GM21737 (cell line): ENCODE data around the gene BDKRB2.

Source experiments
- ATAC-seq: cut with Tn5 transposase; IDR thresholded peaks from one replicate; pipeline ENCODE4 v1.9.1; 2021; ENCODE audit warnings: mild to moderate bottlenecking, moderate library complexity; ENCODE audit not compliant: unreplicated experiment

The BDKRB2 gene

DNA sequence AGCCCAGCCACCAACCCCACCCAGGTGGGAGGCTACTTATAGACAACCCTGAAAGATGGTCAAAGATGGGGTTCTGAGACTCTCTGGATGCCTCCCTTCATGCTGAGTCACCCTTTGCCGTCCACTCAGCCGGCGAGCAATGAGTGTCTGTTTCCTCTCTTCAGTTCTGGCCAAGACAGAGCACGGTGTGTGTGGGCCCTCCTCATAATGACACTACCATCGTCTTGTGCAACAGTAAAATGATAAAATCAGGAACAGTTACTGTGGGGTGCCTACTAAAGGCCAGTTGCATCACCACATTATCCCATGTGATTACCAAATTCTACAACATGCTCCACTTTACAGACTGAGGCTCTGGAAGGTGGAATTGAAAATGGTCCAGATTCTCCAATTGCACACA, 44.4 kb downstream of the BDKRB2 start:
- ATAC-seq, result no peak

GRCh38 chr14:96250485-96250884, 45.8 kb downstream of the BDKRB2 start:
- ATAC-seq, result no peak

GRCh38 chr14:96251656-96252155, 47.1 kb downstream of the BDKRB2 start:
- no peak for ATAC-seq

DNA sequence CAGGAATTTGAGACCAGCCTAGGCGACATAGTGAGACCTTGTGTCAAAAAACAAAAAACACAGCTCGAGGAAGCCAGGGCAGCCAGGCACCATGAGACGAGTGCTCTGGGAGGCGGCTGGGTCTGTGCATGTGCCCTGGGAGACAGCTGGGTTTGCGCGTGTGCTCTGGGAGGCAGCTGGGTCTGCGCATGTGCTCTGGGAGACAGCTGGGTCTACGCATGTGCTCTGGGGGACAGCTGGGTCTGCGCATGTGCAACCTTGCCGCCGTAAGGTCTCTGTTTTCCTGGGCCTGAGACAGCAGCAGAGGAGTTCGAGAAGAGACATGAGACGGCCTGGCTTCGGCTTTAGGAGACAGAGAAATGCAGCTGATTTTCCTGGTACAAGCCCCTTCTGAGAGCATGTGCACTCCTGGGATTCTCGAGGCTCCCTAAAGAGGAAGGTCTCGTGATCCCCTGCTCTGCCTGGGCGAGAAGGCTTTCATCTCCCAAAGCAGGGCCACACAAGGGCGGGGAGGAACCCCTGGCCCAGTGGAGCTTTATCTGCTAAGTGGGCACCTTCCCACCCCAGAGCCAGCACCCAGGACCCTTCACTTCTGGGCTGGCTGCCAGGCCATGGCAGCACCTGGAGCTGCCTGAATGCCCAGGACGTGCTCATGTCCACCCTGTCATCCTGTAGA, 47.8 kb downstream of the BDKRB2 start:
- no peak for ATAC-seq

GRCh38 chr14:96252999-96253539, 48.4 kb downstream of the BDKRB2 start:
- no peak for ATAC-seq

DNA sequence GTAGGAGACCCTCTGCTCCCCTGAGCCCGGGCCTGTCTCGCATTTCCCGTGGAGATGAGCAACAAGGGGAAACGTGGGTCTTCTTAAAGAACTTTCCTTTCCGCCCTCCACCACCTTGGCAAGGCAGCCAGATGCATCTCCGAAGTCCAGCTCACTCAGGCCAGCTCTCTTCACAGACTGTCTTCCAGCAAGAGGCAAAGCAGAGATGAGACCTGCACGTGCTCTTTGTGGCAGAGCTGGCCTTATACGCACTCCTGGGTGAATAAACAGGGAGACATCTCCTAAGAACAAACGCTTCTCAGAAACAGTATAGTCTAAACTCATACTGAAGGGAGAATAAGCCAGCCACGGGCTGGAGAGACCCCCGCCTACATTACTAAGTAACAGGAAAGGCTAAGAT, 50.0 kb downstream of the BDKRB2 start:
- ATAC-seq, result no peak

DNA sequence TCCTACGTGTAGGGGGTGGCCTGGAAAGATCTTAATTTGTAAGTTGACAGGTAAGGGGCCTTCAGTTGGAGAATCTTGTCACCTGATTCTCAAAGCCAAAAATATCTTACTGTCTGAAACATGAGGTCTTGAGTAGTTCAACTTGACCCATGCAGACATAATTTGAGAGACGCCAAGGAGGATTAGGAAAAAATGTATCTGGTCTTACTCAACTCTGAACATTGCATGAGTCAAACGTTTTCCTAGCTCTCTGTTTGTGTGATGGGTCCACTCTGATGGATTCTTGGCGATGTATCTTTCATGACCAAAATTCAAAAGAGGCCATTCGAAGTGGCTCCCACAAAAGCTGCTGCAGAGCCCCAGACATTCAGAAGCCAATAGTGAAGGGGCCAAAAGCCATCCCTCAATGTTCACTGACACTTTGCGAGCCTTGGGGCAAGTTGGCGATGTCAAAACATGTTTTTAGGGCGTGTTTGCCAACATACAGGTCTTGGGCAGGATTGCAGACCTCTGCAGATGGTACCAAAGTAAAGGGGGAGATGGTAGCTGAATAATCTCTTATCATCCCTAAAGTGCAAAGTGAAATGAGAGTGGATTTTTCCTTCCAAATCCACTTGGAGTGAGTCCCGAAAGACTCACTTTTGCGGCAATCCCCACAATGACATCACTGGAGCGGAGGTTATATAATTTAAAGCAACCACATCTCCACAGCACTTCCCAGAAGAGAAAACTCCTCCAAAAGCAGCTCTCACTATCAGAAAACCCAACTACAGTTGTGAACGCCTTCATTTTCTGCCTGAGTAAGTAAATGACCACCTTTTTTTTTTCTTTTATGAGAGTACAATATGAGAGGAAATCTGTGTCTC, 51.1 kb downstream of the BDKRB2 start, which contains the start of gene BDKRB1:
Gene BDKRB1, plus strand, starts transcription at position 710 of the 866 bp plus-strand sequence. CDS start 7,473 bp downstream, outside the sequence.
- ATAC-seq, result no peak

- no peak for ATAC-seq
Observed at GRCh38 chr14:96256407-96256806, 51.8 kb downstream of the BDKRB2 start.

DNA sequence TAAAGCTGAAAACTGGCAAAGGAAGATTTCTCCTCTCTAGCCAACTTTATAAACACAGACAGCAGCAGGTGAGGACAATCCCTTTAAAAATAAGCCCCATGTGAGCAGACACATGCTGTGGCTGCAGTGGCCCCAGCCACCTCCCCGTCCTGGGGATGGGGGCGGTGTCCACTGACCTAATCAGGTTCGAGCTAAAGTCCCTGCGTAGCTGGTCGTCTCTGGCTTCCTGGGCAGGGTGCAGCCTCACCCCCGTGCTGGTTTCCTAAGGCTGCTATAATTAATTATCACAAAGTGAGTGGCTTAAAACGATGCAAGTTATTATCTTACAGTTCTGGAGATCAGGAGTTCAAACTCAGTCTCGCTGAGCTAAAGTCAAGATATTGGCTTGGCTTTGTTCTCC, 52.4 kb downstream of the BDKRB2 start:
- no peak for ATAC-seq

DNA sequence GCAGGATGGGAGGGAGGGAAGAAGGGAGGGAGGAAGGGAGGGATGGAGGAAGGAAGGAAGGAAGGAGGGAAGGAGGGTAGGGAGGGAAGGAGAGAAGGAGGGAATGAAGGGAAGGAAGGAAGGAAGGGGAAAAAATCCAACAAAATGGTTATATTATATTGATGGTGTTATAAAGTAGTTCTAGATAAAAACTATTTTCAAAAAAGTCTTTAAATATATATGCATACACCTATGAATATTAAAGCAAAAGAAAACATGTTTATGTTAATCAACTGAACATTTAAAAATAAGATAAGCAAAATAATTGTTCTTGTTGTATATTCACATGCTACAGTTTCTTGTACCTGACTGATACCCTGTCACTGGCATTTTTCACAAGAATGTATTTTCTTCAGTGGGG, 53.3 kb downstream of the BDKRB2 start:
- no peak for ATAC-seq

DNA sequence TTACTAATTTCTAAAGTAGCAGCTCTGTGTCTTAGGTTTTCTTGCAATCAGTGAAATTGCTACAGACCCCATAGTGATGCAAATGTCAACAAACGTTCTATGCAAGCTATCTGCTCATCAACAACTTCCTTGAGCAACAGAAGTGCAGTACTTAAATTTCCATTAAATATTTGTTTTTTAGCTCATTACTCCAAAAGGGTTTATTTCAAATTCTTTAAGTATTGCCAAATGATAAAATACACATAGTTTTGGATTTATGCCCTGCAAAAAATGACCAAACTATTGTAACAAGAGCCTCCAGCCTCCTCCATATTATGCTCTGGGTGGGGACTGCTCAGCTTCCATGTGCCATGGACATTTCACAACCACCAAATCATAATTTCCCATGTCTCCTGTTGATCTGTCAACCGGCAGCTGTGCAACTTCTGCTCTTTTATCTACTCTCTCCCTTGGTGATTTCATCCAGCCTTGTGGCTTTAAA, 55.7 kb downstream of the BDKRB2 start:
- ATAC-seq, result no peak

DNA sequence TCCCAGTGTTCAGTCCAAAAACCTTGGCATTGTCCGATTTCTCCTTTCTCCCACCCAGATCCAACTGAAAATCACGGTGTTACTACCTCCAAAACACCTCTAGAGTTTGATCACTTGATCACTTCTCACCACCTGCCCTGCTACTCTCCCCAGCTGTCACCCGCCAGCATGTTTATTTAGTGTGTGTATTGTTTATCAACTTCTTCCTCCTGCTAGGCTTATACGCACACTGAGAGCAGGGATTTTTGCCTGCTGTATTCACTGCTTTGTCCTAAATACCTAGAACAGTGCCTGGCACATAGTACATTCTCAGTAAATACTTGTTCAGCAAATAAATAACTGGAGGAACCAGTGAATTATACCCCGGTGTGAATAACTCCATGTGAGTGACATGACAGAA, 56.4 kb downstream of the BDKRB2 start:
- ATAC-seq, result no peak

DNA sequence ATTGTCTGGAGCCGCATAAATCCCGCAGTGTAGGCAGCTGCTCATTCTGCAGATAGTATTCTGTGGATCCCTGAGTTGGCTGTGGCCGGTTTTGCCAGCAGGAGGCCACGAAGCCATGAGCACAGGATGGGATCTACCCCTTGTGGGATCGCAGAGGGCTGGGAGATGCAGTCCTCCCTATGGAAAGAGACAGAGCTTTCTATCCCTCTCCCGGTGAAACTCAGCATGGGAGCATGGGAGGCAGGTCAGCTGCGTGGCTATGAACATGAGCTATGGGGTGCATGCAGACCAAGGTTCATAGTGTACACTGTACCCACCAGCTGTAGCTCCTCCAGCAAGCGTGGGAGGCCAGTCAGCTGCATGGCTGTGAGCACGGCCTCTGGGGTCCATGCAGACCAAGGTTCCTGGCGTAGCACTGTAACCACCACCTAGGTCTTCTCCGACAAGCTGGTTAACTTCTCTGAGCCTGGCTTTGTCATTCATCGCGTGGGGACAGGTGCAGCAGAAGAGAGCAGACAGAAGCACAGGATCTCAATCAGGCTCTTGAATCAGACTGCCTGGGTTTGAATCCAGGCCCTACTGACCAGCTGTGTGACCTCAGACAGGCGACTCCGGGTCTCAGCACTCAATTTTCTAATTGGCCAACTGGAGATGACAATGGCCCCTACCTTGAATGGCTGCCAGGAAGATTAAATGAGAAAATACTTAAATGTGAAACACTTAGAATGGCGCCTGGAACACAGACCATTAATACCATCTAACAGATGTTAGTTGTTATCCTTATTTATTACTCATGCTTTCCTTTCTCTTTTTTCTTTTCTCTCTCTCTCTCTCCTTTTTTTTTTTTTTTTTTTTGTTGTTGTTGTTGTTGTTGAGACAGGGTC, 57.4 kb downstream of the BDKRB2 start:
- no peak for ATAC-seq

GRCh38 chr14:96263347-96264199, 58.9 kb downstream of the BDKRB2 start:
- no peak for ATAC-seq

DNA sequence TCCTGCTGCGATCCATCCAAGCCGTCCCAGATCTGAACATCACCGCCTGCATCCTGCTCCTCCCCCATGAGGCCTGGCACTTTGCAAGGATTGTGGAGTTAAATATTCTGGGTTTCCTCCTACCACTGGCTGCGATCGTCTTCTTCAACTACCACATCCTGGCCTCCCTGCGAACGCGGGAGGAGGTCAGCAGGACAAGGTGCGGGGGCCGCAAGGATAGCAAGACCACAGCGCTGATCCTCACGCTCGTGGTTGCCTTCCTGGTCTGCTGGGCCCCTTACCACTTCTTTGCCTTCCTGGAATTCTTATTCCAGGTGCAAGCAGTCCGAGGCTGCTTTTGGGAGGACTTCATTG, 59.5 kb downstream of the BDKRB2 start:
- no peak for ATAC-seq

DNA sequence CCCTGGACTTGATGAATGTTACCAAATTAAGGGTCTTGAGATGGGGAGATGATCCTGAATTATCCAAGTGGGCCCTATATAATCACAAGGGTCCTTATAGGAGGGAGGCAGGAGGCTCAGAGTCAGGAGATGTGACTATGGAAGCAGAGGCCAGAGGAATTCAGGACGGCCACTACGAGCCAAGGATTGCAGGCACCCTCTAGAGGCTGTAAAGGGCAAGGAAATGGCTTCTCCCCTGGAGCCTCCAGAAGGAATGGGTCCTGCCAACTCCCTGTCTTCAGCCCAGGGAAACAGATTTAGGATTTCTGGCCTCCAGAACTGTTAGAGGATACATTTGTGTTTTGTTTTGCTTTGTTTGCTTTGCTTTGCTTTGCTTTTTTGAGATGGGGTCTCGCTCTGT, 60.2 kb downstream of the BDKRB2 start:
- no peak for ATAC-seq

GRCh38 chr14:96265383-96266095, 60.9 kb downstream of the BDKRB2 start:
- ATAC-seq, result no peak

- no peak for ATAC-seq
Observed at GRCh38 chr14:96267336-96267735, 62.7 kb downstream of the BDKRB2 start.

GRCh38 chr14:96267916-96268315, 63.3 kb downstream of the BDKRB2 start:
- no peak for ATAC-seq
